HG02884 (cell line): ENCODE measurements around the gene TMEM235.

Experiments
- ATAC-seq: cut with Tn5 transposase; IDR thresholded peaks from one replicate; pipeline ENCODE4 v1.9.1; 2021; ENCODE audit warnings: mild to moderate bottlenecking, moderate library complexity; ENCODE audit not compliant: unreplicated experiment

TMEM235 gene

GRCh38 chr17:78269955-78270381, 38.5 kb downstream of the TMEM235 start:
- ATAC-seq: no peak

- no peak for ATAC-seq
These were observed 40.2 kb downstream of the TMEM235 start for GRCh38 chr17:78271419-78272170.

DNA sequence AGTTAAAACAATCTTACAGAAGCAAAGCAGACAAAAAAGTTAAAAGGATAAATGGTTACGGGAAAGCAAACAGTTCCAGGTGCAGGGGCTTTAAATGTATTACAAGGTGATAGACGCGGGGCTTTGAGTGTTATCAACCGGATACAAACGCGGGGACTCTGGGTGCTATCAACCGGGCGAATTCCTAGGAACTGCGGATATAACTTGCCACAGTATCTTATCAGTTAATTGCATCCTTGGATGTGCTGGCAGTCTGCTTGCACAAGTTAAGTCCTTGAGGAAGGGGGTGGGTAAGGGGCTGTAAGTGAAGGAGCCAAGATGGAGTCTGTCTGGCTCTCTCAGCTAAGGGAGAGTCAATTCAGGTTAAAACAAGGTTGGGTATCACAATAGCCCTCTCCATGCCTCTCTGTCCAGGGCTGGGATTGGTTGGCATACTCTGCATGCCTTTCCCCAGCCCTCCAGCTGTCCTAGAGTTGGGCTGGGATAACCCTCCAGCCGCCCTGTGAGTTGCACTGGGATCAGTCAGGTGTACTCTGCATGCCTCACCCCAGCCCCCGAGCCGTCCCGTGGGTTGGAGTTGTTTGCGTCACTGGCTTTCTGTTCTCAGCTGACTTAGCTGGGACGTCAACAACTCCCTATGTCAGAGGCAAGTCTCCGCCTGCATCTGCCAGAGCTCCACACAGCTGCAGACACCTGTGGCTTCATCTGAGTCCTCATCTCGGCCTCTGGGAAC, 40.9 kb downstream of the TMEM235 start:
- ATAC-seq: no peak

DNA sequence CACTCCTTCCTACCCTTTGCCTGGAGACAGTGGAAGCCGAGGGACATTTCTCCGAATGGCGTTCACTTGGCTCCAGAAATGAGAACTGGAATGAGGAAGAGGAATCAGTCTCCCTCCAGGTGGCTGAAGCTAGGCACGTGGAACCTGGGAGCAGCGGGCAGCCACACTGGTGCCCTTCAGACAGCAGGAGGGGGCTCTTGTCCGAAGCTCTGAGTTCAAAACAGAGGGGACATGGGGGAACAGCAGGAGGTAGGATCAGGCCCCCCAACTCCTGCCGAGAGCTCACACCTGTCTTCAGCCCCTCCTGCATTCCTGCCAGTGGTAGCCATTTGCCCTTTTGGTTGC, 41.5 kb downstream of the TMEM235 start:
- no peak for ATAC-seq

- no peak for ATAC-seq
These were observed 42.4 kb downstream of the TMEM235 start for GRCh38 chr17:78273813-78274212.

DNA sequence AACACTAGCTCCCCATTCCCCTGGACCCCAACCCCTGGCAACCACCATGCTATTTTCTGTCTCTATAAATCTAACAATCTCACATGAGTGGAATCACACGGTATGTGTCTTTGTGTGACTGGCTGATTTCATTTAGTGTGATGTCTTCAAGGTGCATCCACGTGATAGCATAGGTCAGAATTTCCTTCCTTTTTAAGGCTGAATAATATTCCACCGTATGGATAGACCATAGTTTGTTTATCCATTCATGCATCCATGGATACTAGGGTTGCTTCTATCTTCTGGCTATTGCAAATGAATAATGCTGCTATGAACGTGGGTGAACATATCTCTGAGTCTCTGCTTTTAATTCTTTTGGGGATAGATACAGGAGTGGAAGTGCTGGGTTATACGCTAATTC, 43.9 kb downstream of the TMEM235 start:
- ATAC-seq: no peak

- no peak for ATAC-seq
These were observed 44.9 kb downstream of the TMEM235 start for GRCh38 chr17:78276098-78276887.

GRCh38 chr17:78278139-78278741, 46.8 kb downstream of the TMEM235 start:
- ATAC-seq: no peak

DNA sequence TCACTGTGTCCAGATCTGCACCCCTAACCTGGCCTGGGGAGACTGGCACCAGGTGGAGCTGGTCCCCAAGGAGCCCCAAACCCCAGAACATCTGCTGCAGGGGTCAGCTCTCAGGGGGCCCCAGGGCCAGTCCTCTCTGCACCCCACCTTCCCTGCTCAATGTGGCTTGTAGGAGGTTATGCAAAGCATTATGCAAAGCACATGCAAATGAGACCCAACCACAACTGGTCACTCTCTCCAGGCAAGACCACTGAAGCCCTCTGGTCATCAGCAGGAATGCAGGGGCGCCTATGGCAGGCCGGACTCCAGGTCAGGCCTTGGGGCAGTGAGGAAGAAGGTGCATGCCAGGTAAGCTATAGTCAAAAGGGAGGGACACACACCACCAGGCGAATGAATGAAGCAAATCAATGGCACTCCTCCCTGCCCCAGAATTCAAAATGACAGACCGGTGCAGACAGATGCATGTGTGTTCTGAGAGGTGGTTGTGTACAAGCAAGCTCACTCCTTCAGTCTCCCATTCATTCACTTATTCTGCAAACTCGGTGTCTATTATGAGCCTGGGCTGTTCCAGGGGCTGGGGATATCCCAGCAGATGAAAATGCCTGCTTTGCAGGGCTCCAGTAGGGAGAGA, 48.0 kb downstream of the TMEM235 start:
- no peak for ATAC-seq

DNA sequence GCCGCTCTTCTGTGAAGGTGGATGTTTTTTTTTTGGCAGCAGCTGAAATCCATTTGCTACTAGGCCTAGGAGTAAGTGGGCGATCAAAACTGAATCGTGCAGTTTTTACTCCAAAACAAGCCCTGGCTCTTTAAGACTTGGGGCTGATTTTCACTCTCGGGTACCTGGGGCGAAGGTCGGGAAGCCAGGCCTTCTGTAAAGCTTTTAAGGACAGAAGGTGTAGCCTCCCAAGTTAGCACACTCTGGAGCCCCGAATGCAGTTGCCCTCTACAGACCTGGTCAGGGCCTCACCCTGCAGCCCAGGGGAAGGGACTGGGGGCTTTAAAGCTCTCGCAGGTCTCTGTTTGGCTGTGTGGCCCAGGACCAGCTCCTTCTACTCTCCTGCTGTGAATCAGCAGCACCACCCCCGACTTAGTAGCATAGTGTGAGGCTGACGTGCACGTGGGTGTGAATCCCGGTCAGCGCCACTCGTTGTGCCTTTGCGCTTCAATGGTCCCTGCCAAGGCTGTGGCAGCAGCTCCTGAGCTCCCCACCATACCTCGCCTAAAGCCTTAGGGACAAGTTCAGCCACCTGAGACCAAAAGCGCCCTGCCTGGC, 49.9 kb downstream of the TMEM235 start:
- no peak for ATAC-seq

- no peak for ATAC-seq
These were observed 52.7 kb downstream of the TMEM235 start for GRCh38 chr17:78284146-78284545.

- no peak for ATAC-seq
These were observed 57.6 kb downstream of the TMEM235 start for GRCh38 chr17:78289004-78289403.

- no peak for ATAC-seq
These were observed 58.5 kb downstream of the TMEM235 start for GRCh38 chr17:78289802-78290363.
